ENCODE measurements around the gene CAPN2.

DNA sequence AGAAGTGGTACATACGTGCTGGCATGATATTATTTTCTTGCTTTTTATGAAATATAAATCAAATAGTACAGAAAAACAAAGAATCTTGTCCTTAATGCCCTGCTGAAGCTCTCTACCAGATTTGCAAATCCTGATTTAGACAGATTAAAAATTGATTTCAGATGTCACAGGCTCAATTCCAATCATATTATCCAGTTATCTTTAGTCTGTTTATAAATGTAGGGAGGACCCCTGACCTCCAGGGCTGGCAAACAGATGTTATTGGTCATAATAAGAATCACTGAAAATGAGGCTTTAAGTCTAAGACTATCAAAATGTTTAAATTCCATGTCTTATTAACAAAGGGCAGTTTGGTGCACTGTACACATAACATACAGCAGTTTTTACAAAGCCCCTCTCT lies 71.3 kb downstream of the CAPN2 start:
- TF ChIP-seq, protein P1, sequence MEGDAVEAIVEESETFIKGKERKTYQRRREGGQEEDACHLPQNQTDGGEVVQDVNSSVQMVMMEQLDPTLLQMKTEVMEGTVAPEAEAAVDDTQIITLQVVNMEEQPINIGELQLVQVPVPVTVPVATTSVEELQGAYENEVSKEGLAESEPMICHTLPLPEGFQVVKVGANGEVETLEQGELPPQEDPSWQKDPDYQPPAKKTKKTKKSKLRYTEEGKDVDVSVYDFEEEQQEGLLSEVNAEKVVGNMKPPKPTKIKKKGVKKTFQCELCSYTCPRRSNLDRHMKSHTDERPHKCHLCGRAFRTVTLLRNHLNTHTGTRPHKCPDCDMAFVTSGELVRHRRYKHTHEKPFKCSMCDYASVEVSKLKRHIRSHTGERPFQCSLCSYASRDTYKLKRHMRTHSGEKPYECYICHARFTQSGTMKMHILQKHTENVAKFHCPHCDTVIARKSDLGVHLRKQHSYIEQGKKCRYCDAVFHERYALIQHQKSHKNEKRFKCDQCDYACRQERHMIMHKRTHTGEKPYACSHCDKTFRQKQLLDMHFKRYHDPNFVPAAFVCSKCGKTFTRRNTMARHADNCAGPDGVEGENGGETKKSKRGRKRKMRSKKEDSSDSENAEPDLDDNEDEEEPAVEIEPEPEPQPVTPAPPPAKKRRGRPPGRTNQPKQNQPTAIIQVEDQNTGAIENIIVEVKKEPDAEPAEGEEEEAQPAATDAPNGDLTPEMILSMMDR (conservative IDR thresholded peaks at IDR 0.05): no peak
- TF ChIP-seq EZH2 (IDR thresholded peaks at IDR 0.05; ENCODE audit: low read depth): no peak
